NCI-H187 treated with DMSO at 0.1 percent for 48 hours (cell line): ENCODE measurements around the gene PDHA1.

Source experiments
- DNase-seq: peaks from one replicate; lab custom pipeline; 2025; lab: John Stamatoyannopoulos, UW

PDHA1 gene

GRCh38 chrX:19375546-19375945 is 31.8 kb downstream of the PDHA1 start:
- DNase-seq = no peak

GRCh38 chrX:19377799-19378198 is 34.1 kb downstream of the PDHA1 start:
- no peak for DNase-seq

- no peak for DNase-seq
Measured at GRCh38 chrX:19381326-19381725, 37.6 kb downstream of the PDHA1 start.

DNA sequence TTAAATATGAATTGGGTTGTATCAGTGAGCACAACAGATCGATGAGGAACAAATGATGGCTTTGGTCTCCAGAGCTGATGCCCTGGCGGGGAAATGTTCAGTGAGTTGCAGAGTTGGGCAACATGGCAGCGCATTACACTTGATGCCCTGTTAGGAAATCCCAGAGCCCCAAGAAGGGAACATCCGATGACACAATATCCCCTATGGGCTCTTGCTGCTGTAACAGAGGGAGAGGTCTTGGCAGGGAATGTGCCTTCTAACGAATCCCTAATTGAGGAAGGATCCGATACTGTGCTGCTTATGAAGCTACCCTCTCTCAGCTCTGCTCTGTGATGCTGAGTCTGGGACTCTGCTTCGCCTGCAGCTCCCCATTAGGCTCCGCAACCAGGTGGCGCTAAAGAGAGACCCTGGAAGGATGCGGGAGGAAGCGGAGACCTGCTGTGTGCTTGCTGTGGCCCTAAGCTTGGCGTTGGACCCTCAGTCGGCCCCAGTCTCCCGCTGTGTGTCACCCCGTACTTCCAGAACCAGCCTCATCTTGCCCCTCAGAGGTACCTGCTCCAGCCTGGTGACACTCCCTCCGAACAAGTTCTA is 38.9 kb downstream of the PDHA1 start:
- DNase-seq = no peak

DNA sequence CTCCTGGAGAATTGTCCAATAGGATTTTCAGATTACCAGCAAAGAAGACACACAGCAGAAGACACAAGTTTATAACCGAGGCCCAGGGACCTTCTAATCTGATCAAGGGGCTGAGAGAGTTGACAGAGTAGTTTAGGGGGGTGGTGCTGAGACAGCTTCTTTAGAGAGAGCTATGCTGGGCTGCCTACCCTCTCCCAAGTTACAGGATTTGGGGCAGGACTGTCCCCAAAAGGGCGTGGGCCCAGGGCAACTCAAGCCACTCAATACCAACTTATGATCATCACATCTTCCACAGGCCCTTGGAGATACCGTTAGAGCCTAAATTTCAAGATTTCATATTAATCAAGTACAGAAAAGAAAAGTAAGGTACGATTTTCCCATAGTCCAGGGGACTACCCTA is 43.0 kb downstream of the PDHA1 start:
- DNase-seq = no peak

GRCh38 chrX:19388064-19388679 is 44.4 kb downstream of the PDHA1 start:
- peak; percentile 38 for DNase-seq

DNA sequence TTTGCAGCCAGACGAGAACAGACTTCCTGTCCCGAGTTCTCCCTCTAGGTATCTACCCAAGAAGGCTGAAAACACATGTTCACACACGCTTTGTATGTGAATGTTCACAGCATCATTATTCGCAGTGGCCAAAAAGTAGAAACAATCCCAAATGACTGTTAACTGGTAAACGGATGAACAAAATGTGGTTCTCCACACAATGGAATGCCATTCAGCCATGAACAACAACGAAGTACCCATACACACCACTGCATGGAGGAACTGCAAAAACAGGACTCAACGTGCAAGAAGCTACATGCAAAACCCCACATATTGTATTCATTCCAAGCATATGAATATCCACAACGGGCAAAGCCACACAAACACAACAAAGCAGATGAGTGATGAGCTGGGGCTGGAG is 45.0 kb downstream of the PDHA1 start:
- DNase-seq = no peak

- DNase-seq = no peak
Measured at GRCh38 chrX:19389227-19389845, 45.6 kb downstream of the PDHA1 start.

DNA sequence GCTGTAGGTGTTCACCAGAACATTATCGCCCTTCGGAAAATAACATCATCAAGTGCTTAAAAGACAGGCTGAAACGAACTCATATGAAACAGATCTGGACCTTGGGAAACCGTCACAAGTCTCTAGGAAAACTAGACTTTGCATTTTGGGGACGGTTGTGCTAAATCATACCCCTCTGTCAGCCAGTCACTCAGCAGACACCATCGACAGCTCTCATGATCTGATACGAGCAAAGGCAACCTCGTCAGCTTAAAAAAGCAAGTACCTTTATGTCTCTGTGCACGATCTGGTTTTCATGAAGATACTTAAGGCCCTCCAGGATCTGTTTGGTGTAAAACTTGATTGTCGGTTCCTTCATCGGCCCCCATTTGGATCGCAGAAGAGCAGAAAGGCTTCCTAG is 48.4 kb downstream of the PDHA1 start:
- DNase-seq = no peak

DNA sequence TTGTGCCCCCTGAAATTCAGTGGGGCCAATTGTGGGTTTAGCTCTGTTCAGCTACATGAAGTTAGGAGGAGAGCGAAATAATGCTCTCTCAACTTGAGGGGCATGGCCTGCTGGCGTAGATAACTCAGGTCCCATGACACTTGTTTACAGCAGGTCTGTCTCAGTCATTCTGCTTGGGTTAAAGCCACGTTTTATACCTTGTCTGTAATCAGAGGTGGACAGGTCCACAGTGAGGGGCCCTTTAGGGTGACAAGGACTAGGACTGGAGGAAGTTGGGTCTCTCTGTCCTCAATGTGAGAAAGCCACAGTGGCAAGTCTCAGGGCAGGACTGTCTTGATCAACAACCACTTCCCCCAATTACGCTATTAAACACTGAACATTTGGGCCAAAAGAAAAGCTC is 49.0 kb downstream of the PDHA1 start:
- no peak for DNase-seq

GRCh38 chrX:19403696-19404095 is 60.0 kb downstream of the PDHA1 start:
- DNase-seq = no peak

- DNase-seq = no peak
Measured at GRCh38 chrX:19410259-19410658, 66.5 kb downstream of the PDHA1 start.
